Upper lobe of left lung (tissue), 6 donors: ENCODE data around the gene CBLB. TPM values are rescaled to one million over a fixed set of nuclear protein-coding genes. Genes with fewer than 3 reads are reported as not detected.

Experiments used
- ATAC-seq, 2 donors: fragments of 200-7000 bp; cut with Tn5 transposase; one replicate each; pipeline ENCODE4 v1.9.1; 2022; ENCODE audit warnings: mild to moderate bottlenecking in 2 of 2, moderate library complexity in 2 of 2; ENCODE audit not compliant: low FRiP score in 2 of 2
- DNase-seq, 2 donors: peaks; one replicate each; pipeline ENCODE4 v3.0.0-alpha.2; 2019 to 2020
- H3K27ac ChIP-seq, 4 donors: fragments of 200-600 bp; sonication (generic); one replicate each; pipeline ENCODE4 v1.5.1; 2016 to 2019
- H3K27me3 ChIP-seq, 4 donors: fragments of 200-600 bp; sonication (generic); one replicate each; pipeline ENCODE4 v1.5.1; 2017 to 2019
- H3K36me3 ChIP-seq, 4 donors: fragments of 200-600 bp; sonication (generic); one replicate each; pipeline ENCODE4 v1.5.1; 2016 to 2019
- H3K4me1 ChIP-seq, 4 donors: fragments of 200-600 bp; sonication (generic); one replicate each; pipeline ENCODE4 v1.5.1; 2018 to 2019
- H3K4me3 ChIP-seq, 4 donors: fragments of 200-600 bp; sonication (generic); one replicate each; pipeline ENCODE4 v1.5.1; 2017 to 2019; ENCODE audit warnings: mild to moderate bottlenecking in 2 of 4, moderate library complexity in 1 of 4
- H3K9me3 ChIP-seq, 4 donors: fragments of 200-600 bp; sonication (generic); one replicate each; pipeline ENCODE4 v1.5.1; 2018 to 2019
- CTCF ChIP-seq, 6 experiments: fragments of 450-650 bp in 4 of 6; fragments of 200-600 bp in 2 of 6; sonication (generic) in 2 of 6; IDR thresholded peaks; one replicate each; pipeline ENCODE4 v1.5.1; 2016 to 2019; ENCODE audit warnings: antibody characterized with exemption in 6 of 6
- EP300 ChIP-seq, 4 donors: sonication (generic); formaldehyde crosslinking; IDR thresholded peaks; one replicate each; pipeline ENCODE4 v1.5.1; 2017; ENCODE audit warnings: antibody characterized with exemption in 4 of 4, control low read depth in 2 of 4
- POLR2A ChIP-seq, 4 donors: fragments of 450-650 bp; IDR thresholded peaks; one replicate each; pipeline ENCODE4 v1.5.1; 2016 to 2017; ENCODE audit warnings: antibody characterized with exemption in 4 of 4, mild to moderate bottlenecking in 2 of 4
- POLR2AphosphoS5 ChIP-seq, 2 donors: sonication (generic); formaldehyde crosslinking; IDR thresholded peaks; one replicate each; pipeline ENCODE4 v1.5.1; 2017; ENCODE audit warnings: antibody characterized with exemption in 2 of 2
- WGBS, 2 donors: methylation state at CpG; one replicate each; pipeline ENCODE4 v1.1.5; 2017 to 2018; 5-methylcytosine and 5-hydroxymethylcytosine counted together
- total RNA-seq, 6 donors: library from RNA; depleted of rRNA in 4 of 6; stranded (reverse); fragments of >200 nt in 4 of 6; gene quantifications; one replicate each; pipeline versions ENCODE4 v1.1.0 to v1.2.1, GENCODE V29; 2016 to 2021
- donor health status: DM: no; HTN: no; CAD: no; lungs with moderate emphysema.
- donor health status: DM: no; HTN: yes; CAD: no; lungs with severe emphysema.

CBLB gene
- total RNA-seq, 6 donors from 2014 or later: 30.3 to 85.9 (median 32.0) TPM

GRCh38 chr3:105610473-105610872, 258.3 kb downstream of the CBLB start:
- Histone ChIP-seq H3K9me3 (no peaks in the 10 kb centered on the region), H3K36me3 (no peaks in the 10 kb centered on the region), H3K4me3 (no peak overlapping the region), H3K27me3 (no peaks in the 10 kb centered on the region), H3K4me1 (peaks cover 0 to 2% (median 0%) of the 10 kb centered on the region in 4 donors), H3K27ac (no peak overlapping the region)
- DNase-seq (no peak), ATAC-seq (no peak)
- TF ChIP-seq POLR2A (IDR thresholded peaks at IDR 0.05) (no peak), CTCF (IDR thresholded peaks at IDR 0.05) (no peak), POLR2AphosphoS5 (IDR thresholded peaks at IDR 0.05) (no peak), EP300 (IDR thresholded peaks at IDR 0.05) (no peak)
- WGBS, 2 donors: 85 to 92% methylated on average over 4 of the region's 4 CpGs

- TF ChIP-seq POLR2AphosphoS5 (IDR thresholded peaks at IDR 0.05): no peak
- no peak for TF ChIP-seq CTCF (IDR thresholded peaks at IDR 0.05)
- no peak for TF ChIP-seq POLR2A (IDR thresholded peaks at IDR 0.05)
- TF ChIP-seq EP300 (IDR thresholded peaks at IDR 0.05): no peak
- Histone ChIP-seq H3K27me3 (no peaks in the 10 kb centered on the region), H3K4me1 (peaks cover 0 to 2% (median 0%) of the 10 kb centered on the region in 4 donors), H3K36me3 (no peaks in the 10 kb centered on the region), H3K9me3 (no peaks in the 10 kb centered on the region), H3K27ac (no peak overlapping the region), H3K4me3 (no peak overlapping the region)
- DNase-seq (peak in 1 of 2 donors; percentile 15), ATAC-seq (no peak)
- WGBS, 2 donors: 82 to 83% methylated on average over 17 of the region's 17 CpGs
Measured at GRCh38 chr3:105608623-105609022, 260.2 kb downstream of the CBLB start.

- Histone ChIP-seq H3K4me1 (no peaks in the 10 kb centered on the region), H3K9me3 (no peaks in the 10 kb centered on the region), H3K36me3 (no peaks in the 10 kb centered on the region), H3K27me3 (no peaks in the 10 kb centered on the region), H3K4me3 (no peak overlapping the region), H3K27ac (no peak overlapping the region)
- no peak for DNase-seq
- no peak for ATAC-seq
- TF ChIP-seq POLR2AphosphoS5 (IDR thresholded peaks at IDR 0.05) (no peak), POLR2A (IDR thresholded peaks at IDR 0.05) (no peak), CTCF (IDR thresholded peaks at IDR 0.05) (no peak), EP300 (IDR thresholded peaks at IDR 0.05) (no peak)
Measured at GRCh38 chr3:105606016-105606415, 262.8 kb downstream of the CBLB start.
